Smooth muscle cell (in vitro differentiated cells): ENCODE results near the gene PPEF2. TPM values are rescaled to one million over a fixed set of nuclear protein-coding genes. Genes with fewer than 3 reads are reported as not detected.

ENCODE experiments used
- DNase-seq: peaks from one replicate; lab custom pipeline; 2025; ENCODE audit not compliant: unreplicated experiment; lab: John Stamatoyannopoulos, UW
- H2AFZ ChIP-seq: fragments of 200-600 bp; sonication (generic); 2 replicates; pipeline ENCODE4 v1.6.0; 2016; ENCODE audit warnings: antibody characterized with exemption, low read depth, mild to moderate bottlenecking
- H3F3A ChIP-seq: fragments of 200-600 bp; sonication (generic); 2 replicates; pipeline ENCODE4 v1.6.0; 2017; ENCODE audit warnings: antibody characterized with exemption, low read depth
- H3K27ac ChIP-seq: fragments of 200-600 bp; sonication (generic); 2 replicates; pipeline ENCODE4 v1.5.1; 2016; ENCODE audit warnings: low read depth, mild to moderate bottlenecking
- H3K27me3 ChIP-seq: fragments of 200-600 bp; sonication (generic); 2 replicates; pipeline ENCODE4 v1.6.1; 2016; ENCODE audit warnings: low read depth, mild to moderate bottlenecking
- H3K36me3 ChIP-seq: fragments of 200-600 bp; sonication (generic); 2 replicates; pipeline ENCODE4 v1.5.1; 2016; ENCODE audit warnings: low read depth
- H3K4me1 ChIP-seq: fragments of 200-600 bp; sonication (generic); 2 replicates; pipeline ENCODE4 v1.5.1; 2016; ENCODE audit warnings: low read depth
- H3K4me2 ChIP-seq: fragments of 200-600 bp; sonication (generic); 2 replicates; pipeline ENCODE4 v1.6.0; 2016; ENCODE audit warnings: mild to moderate bottlenecking
- H3K4me3 ChIP-seq: fragments of 200-600 bp; sonication (generic); 2 replicates; pipeline ENCODE4 v1.5.1; 2016; ENCODE audit warnings: mild to moderate bottlenecking
- H3K79me2 ChIP-seq: fragments of 200-600 bp; sonication (generic); 2 replicates; pipeline ENCODE4 v1.6.0; 2016; ENCODE audit warnings: low read depth, mild to moderate bottlenecking
- H3K9ac ChIP-seq: fragments of 200-600 bp; sonication (generic); 2 replicates; pipeline ENCODE4 v1.6.0; 2016; ENCODE audit warnings: low read depth
- H3K9me3 ChIP-seq: fragments of 200-600 bp; sonication (generic); replicated peaks from 2 replicates; pipeline ENCODE4 v1.5.1; 2016; ENCODE audit warnings: low read depth
- H4K20me1 ChIP-seq: fragments of 200-600 bp; sonication (generic); 2 replicates; pipeline ENCODE4 v1.6.0; 2016; ENCODE audit warnings: low read depth
- CTCF ChIP-seq: fragments of 200-600 bp; sonication (generic); IDR thresholded peaks from 2 replicates; pipeline ENCODE4 v1.5.1; 2017; ENCODE audit warnings: borderline replicate concordance, mild to moderate bottlenecking, antibody characterized with exemption; ENCODE audit not compliant: insufficient read depth, poor library complexity, severe bottlenecking
- WGBS: methylation state at CpG from one replicate; pipeline ENCODE4 v1.1.7; 2016; ENCODE audit warnings: low lambda C conversion rate; 5-methylcytosine and 5-hydroxymethylcytosine counted together
- polyA plus RNA-seq: library from polyadenylated mRNA; unstranded; fragments of >200 nt; fragmentation: Nextera tagmentation; extraction: Ambion mirVana; gene quantifications from 2 replicates; pipeline ENCODE4 v1.2.1, GENCODE V29; 2016
- total RNA-seq: library from RNA; depleted of rRNA; stranded (reverse); fragments of >200 nt; gene quantifications from 2 replicates; pipeline ENCODE4 v1.2.3, GENCODE V29; 2014

Gene PPEF2
- total and polyA plus RNA-seq, 2 experiments from 2014 or later: not detected

- Histone ChIP-seq H2AFZ (no peak overlapping the region), H3K9me3 (no peaks in the 10 kb centered on the region), H3K27ac (no peak overlapping the region), H3K27me3 (no peaks in the 10 kb centered on the region), H3K4me1 (no peaks in the 10 kb centered on the region), H3K4me3 (no peak overlapping the region), H3K36me3 (no peaks in the 10 kb centered on the region), H3F3A (no peaks in the 10 kb centered on the region), H3K9ac (no peak overlapping the region), H3K79me2 (no peaks in the 10 kb centered on the region), H3K4me2 (no peak overlapping the region), H4K20me1 (no peaks in the 10 kb centered on the region)
- WGBS: 90% methylated on average over 3 of the region's 3 CpGs
- no peak for TF ChIP-seq CTCF
- DNase-seq: no peak
These were observed 81.6 kb downstream of the PPEF2 start for GRCh38 chr4:75820676-75821075.

GRCh38 chr4:75820197-75820596 is 82.1 kb downstream of the PPEF2 start:
- Histone ChIP-seq H3K9ac (no peak overlapping the region), H3K79me2 (no peaks in the 10 kb centered on the region)

GRCh38 chr4:75819121-75819520 is 83.1 kb downstream of the PPEF2 start:
- no peaks in the 10 kb centered on the region for H3K4me1 ChIP-seq
- H4K20me1 ChIP-seq: no peaks in the 10 kb centered on the region
- no peaks in the 10 kb centered on the region for H3K79me2 ChIP-seq
- no peaks in the 10 kb centered on the region for H3K9me3 ChIP-seq
- H3K36me3 ChIP-seq: no peaks in the 10 kb centered on the region
- H3F3A ChIP-seq: no peaks in the 10 kb centered on the region
- WGBS: 90% methylated on average over 4 of the region's 4 CpGs
- no peak overlapping the region for H3K4me2 ChIP-seq
- H3K27ac ChIP-seq: no peak overlapping the region
- DNase-seq: no peak
- no peak for TF ChIP-seq CTCF
- H3K4me3 ChIP-seq: no peak overlapping the region
- no peaks in the 10 kb centered on the region for H3K27me3 ChIP-seq
- H2AFZ ChIP-seq: no peak overlapping the region
- no peak overlapping the region for H3K9ac ChIP-seq

More at GRCh38 chr4:75820197-75820596, 82.1 kb downstream of the PPEF2 start:
- no peaks in the 10 kb centered on the region for H3K27me3 ChIP-seq
- H3K4me1 ChIP-seq: no peaks in the 10 kb centered on the region
- H3K27ac ChIP-seq: no peak overlapping the region
- H3K36me3 ChIP-seq: no peaks in the 10 kb centered on the region
- no peaks in the 10 kb centered on the region for H4K20me1 ChIP-seq
- DNase-seq: no peak
- TF ChIP-seq CTCF: no peak
- no peaks in the 10 kb centered on the region for H3F3A ChIP-seq
- H3K4me3 ChIP-seq: no peak overlapping the region
- H3K4me2 ChIP-seq: no peak overlapping the region
- no peaks in the 10 kb centered on the region for H3K9me3 ChIP-seq
- WGBS: 92% methylated on average over 2 of the region's 2 CpGs
- H2AFZ ChIP-seq: no peak overlapping the region

- no peak overlapping the region for H3K9ac ChIP-seq
- H2AFZ ChIP-seq: no peak overlapping the region
- no peaks in the 10 kb centered on the region for H3K4me1 ChIP-seq
- TF ChIP-seq CTCF: no peak
- H3K27me3 ChIP-seq: no peaks in the 10 kb centered on the region
- no peaks in the 10 kb centered on the region for H3F3A ChIP-seq
- H4K20me1 ChIP-seq: no peaks in the 10 kb centered on the region
- H3K9me3 ChIP-seq: no peaks in the 10 kb centered on the region
- peaks cover 8% of the 10 kb centered on the region for H3K36me3 ChIP-seq
- no peak for DNase-seq
- H3K4me3 ChIP-seq: no peak overlapping the region
- H3K4me2 ChIP-seq: no peak overlapping the region
- no peaks in the 10 kb centered on the region for H3K79me2 ChIP-seq
- no peak overlapping the region for H3K27ac ChIP-seq
- 93% methylated on average over 2 of the region's 2 CpGs for WGBS
These were observed 84.4 kb downstream of the PPEF2 start for GRCh38 chr4:75817901-75818300.
